ENCODE results near the gene DLG4. TPM values are rescaled to one million over a fixed set of nuclear protein-coding genes. Genes with fewer than 3 reads are reported as not detected.

DLG4 gene
- total RNA-seq, 1 experiment from 2014 or later, result 38.3 TPM

GRCh38 chr17:7205561-7205960, 14.1 kb downstream of the DLG4 start:
- peaks cover 33 to 56% of the 10 kb centered on the region in 2 experiments for H3K4me1 Mint-ChIP-seq
- no peak overlapping the region for H3K27ac ChIP-seq (ENCODE audit: insufficient read length, low read depth, low read length)
- no peak overlapping the region for H4K91ac ChIP-seq (ENCODE audit: insufficient read length, low read depth, low read length)
- peaks cover 9% of the 10 kb centered on the region; the same call in 1 of the 2 replicates for H3K4me1 ChIP-seq (ENCODE audit: insufficient read depth, low read length)
- H2BK120ac ChIP-seq (ENCODE audit: low read depth, low read length, poor library complexity, severe bottlenecking), result no peak overlapping the region
- WGBS (ENCODE audit: extremely low coverage, insufficient read length, low lambda C conversion rate), result no CpG with 5 or more reads among the region's 15 CpGs
- H3K79me1 ChIP-seq (ENCODE audit: insufficient read depth, low read depth, low read length, poor library complexity, severe bottlenecking), result no peaks in the 10 kb centered on the region
- H3K27me3 ChIP-seq (ENCODE audit: insufficient read depth, low read length), result no peaks in the 10 kb centered on the region
- H2AK5ac ChIP-seq (ENCODE audit: insufficient read length, low read length), result no peak overlapping the region
- no peak for TF ChIP-seq CTCF (conservative IDR thresholded peaks at IDR 0.05)
- H3K27ac Mint-ChIP-seq, result peak overlapping the region in 2 of 3 experiments; percentile 92 to 97; a peak in 5 of 7 replicates
- H3T11ph ChIP-seq (ENCODE audit: low read length), result no peak overlapping the region
- no peaks in the 10 kb centered on the region for H3K9me3 Mint-ChIP-seq
- no peak overlapping the region for H4K5ac ChIP-seq (ENCODE audit: insufficient read length, low read depth, low read length)
- no peak for DNase-seq
- H3K9me3 ChIP-seq (ENCODE audit: control insufficient read depth, low read depth, low read length), result no peaks in the 10 kb centered on the region
- H2BK20ac ChIP-seq (ENCODE audit: low read depth, low read length, poor library complexity, severe bottlenecking), result no peak overlapping the region
- H3K23ac ChIP-seq (ENCODE audit: insufficient read length, low read depth, low read length), result no peak overlapping the region
- no peak overlapping the region for H3K4ac ChIP-seq (ENCODE audit: low read depth, low read length)
- H2BK12ac ChIP-seq (ENCODE audit: insufficient read length, low read depth, low read length), result no peak overlapping the region
- H3K36me3 Mint-ChIP-seq (ENCODE audit: insufficient read depth in 1 of 3, low read depth in 3 of 3), result peaks cover 20 to 33% (median 24%) of the 10 kb centered on the region in 3 experiments
- peak overlapping the region; percentile 63 for H3K4me2 ChIP-seq (ENCODE audit: insufficient read depth, insufficient read length, low read length)
- no peak overlapping the region for H3K56ac ChIP-seq (ENCODE audit: insufficient read length, low read depth, low read length)
- no peaks in the 10 kb centered on the region for H3K79me2 ChIP-seq (ENCODE audit: insufficient read depth, low read length)
- H3K18ac ChIP-seq (ENCODE audit: insufficient read length, low read depth, low read length), result no peak overlapping the region
- H3K14ac ChIP-seq (ENCODE audit: insufficient read depth, low read length), result no peak overlapping the region
- H2AFZ ChIP-seq (ENCODE audit: low read length), result no peak overlapping the region
- no peak overlapping the region for H4K8ac ChIP-seq (replicated peaks; ENCODE audit: insufficient read length, low read depth, low read length)
- H3K23me2 ChIP-seq (ENCODE audit: insufficient read length, low read depth, low read length, poor library complexity, severe bottlenecking), result peaks cover 5% of the 10 kb centered on the region
- H4K20me1 ChIP-seq (ENCODE audit: control insufficient read depth, insufficient read depth, insufficient read length), result no peaks in the 10 kb centered on the region
- H3K4me3 Mint-ChIP-seq, result peak overlapping the region; percentile 66 to 83
- no peaks in the 10 kb centered on the region; the same call in none of the 2 replicates for H3K27me3 Mint-ChIP-seq (ENCODE audit: low read depth)
- no peak overlapping the region for H3K9ac ChIP-seq (ENCODE audit: extremely low read depth, insufficient read length, low read length)
- no peak overlapping the region for H2BK15ac ChIP-seq (ENCODE audit: low read depth, low read length)
- no peak overlapping the region for H2BK5ac ChIP-seq (ENCODE audit: insufficient read length, low read length)

Data from H9 (cell line).